GM12878 (cell line): Measurements from ENCODE around the gene CPLANE2. TPM values are rescaled to one million over a fixed set of nuclear protein-coding genes. Genes with fewer than 3 reads are reported as not detected.

Source experiments
- ATAC-seq: fragments of 200-7000 bp; cut with Tn5 transposase; 3 replicates; pipeline ENCODE4 v1.9.1; 2020; ENCODE audit warnings: mild to moderate bottlenecking, moderate library complexity
- BruUV-seq: library from RNA; stranded (reverse); fragments of 400-500 nt; replicated peaks from 2 replicates; lab custom pipeline; 2021; lab: Mats Ljungman, UMichigan
- CTCF ChIA-PET: fragments of 300-600 bp; sonication (Branson Sonifier 250); formaldehyde crosslinking; extraction: SDS; loops from one replicate; lab custom pipeline; 2021; ENCODE audit warnings: inconsistent platforms; lab: Yijun Ruan, JAX
- POLR2A ChIA-PET: fragments of 350-600 bp; formaldehyde crosslinking; extraction: SDS; loops from one replicate; lab custom pipeline; 2021; ENCODE audit warnings: inconsistent platforms; lab: Charles Lee
- RAD21 ChIA-PET: fragments of 300-600 bp; sonication (Branson Sonifier 250); formaldehyde crosslinking; loops from one replicate; lab custom pipeline; 2023; ENCODE audit warnings: antibody characterized with exemption; ENCODE audit not compliant: unreplicated experiment; lab: Charles Lee
- SMC1A ChIA-PET: fragments of 300-600 bp; sonication (Branson Sonifier 250); formaldehyde crosslinking; loops from one replicate; lab custom pipeline; 2023; ENCODE audit not compliant: unreplicated experiment, uncharacterized antibody; lab: Charles Lee
- DNase-seq: peaks from one replicate; pipeline ENCODE4 v3.0.0-alpha.2; 2011; ENCODE audit warnings: low read depth, low spot score
- FAIRE-seq: peaks from 3 replicates; lab custom pipeline; 2011; peaks lifted over from hg19 to GRCh38; lab: Jason Lieb, UNC
- H2AFZ ChIP-seq: 2 replicates; pipeline ENCODE4 v1.6.0; 2011; ENCODE audit warnings: low read depth, low read length, control low read depth; ENCODE audit not compliant: control insufficient read depth
- H3K27ac ChIP-seq: 2 replicates; pipeline ENCODE4 v1.5.1; 2011; ENCODE audit warnings: control low read depth; ENCODE audit not compliant: control insufficient read depth, insufficient read depth
- H3K27me3 ChIP-seq, 2 experiments: replicated peaks in 1 of 2; 2 replicates each; pipeline versions ENCODE4 v1.6.0 to v1.6.1; 2011; ENCODE audit warnings: low read length in 1 of 2; ENCODE audit not compliant: control insufficient read depth in 2 of 2, insufficient read depth in 2 of 2
- H3K36me3 ChIP-seq, 2 experiments: 2 replicates each; pipeline ENCODE4 v1.5.1; 2011; ENCODE audit warnings: low read length in 1 of 2; ENCODE audit not compliant: control insufficient read depth in 2 of 2, insufficient read depth in 2 of 2
- H3K4me1 ChIP-seq: 2 replicates; pipeline ENCODE4 v1.6.1; 2011; ENCODE audit warnings: mild to moderate bottlenecking, low read length, moderate library complexity, mixed read lengths; ENCODE audit not compliant: control insufficient read depth, insufficient read depth
- H3K4me2 ChIP-seq: 2 replicates; pipeline ENCODE4 v1.6.0; 2011; ENCODE audit warnings: control low read depth; ENCODE audit not compliant: control insufficient read depth, insufficient read depth
- H3K4me3 ChIP-seq: fragments of 200-600 bp; sonication (generic); 2 replicates; pipeline ENCODE4 v1.5.1; 2016
- H3K79me2 ChIP-seq: 2 replicates; pipeline ENCODE4 v1.6.0; 2011; ENCODE audit warnings: low read length; ENCODE audit not compliant: control insufficient read depth, insufficient read depth
- H3K9ac ChIP-seq: 2 replicates; pipeline ENCODE4 v1.8.0; 2011; ENCODE audit warnings: low read length, control low read depth, mixed read lengths; ENCODE audit not compliant: control insufficient read depth, insufficient read depth
- H3K9me3 ChIP-seq: replicated peaks from 3 replicates; pipeline ENCODE4 v1.5.1; 2011; ENCODE audit warnings: mild to moderate bottlenecking, low read length; ENCODE audit not compliant: control insufficient read depth, insufficient read depth
- H4K20me1 ChIP-seq: 2 replicates; pipeline ENCODE4 v1.6.0; 2011; ENCODE audit not compliant: control insufficient read depth, insufficient read depth
- BACH1 ChIP-seq: fragments of 450-650 bp; IDR thresholded peaks from 2 replicates; pipeline ENCODE4 v1.6.1; 2017; ENCODE audit warnings: mild to moderate bottlenecking, borderline replicate concordance
- BHLHE40 ChIP-seq, 2 experiments: fragments of 450-650 bp in 1 of 2; IDR thresholded peaks; 2 replicates each; pipeline ENCODE4 v1.6.1; 2011 to 2017; ENCODE audit warnings: low read depth in 2 of 2, borderline replicate concordance in 1 of 2, improper control_type of control experiment in 1 of 2, low read length in 1 of 2, mild to moderate bottlenecking in 1 of 2
- CHD2 ChIP-seq: IDR thresholded peaks from 2 replicates; pipeline ENCODE4 v1.6.1; 2011; ENCODE audit warnings: low read depth, low read length, improper control_type of control experiment, borderline replicate concordance
- DPF2 ChIP-seq: fragments of 450-650 bp; IDR thresholded peaks from 2 replicates; pipeline ENCODE4 v1.6.1; 2017; ENCODE audit warnings: mild to moderate bottlenecking
- EGR1 ChIP-seq, 2 experiments: IDR thresholded peaks; 1 replicate in 1 of 2; 2 replicates in 1 of 2; pipeline ENCODE4 v1.6.1; 2011 to 2012; ENCODE audit warnings: low read depth in 2 of 2, low read length in 2 of 2, borderline replicate concordance in 1 of 2, mild to moderate bottlenecking in 1 of 2, moderate library complexity in 1 of 2
- HCFC1 ChIP-seq: fragments of 150-350 bp; IDR thresholded peaks from 2 replicates; pipeline ENCODE4 v1.6.1; 2014; ENCODE audit warnings: low read length
- IKZF1 ChIP-seq: fragments of 450-650 bp; conservative IDR thresholded peaks from 2 replicates; pipeline ENCODE4 v1.6.1; 2017; ENCODE audit warnings: antibody characterized with exemption, mild to moderate bottlenecking
- IKZF2 ChIP-seq, 2 experiments: fragments of 450-650 bp; IDR thresholded peaks; 2 replicates each; pipeline ENCODE4 v1.6.1; 2017; ENCODE audit warnings: mild to moderate bottlenecking in 2 of 2, moderate library complexity in 2 of 2
- IRF5 ChIP-seq: fragments of 450-650 bp; IDR thresholded peaks from 2 replicates; pipeline ENCODE4 v1.6.1; 2017; ENCODE audit warnings: borderline replicate concordance
- MAX ChIP-seq: IDR thresholded peaks from 2 replicates; pipeline ENCODE4 v1.6.1; 2012; ENCODE audit warnings: low read depth, low read length, improper control_type of control experiment
- MXI1 ChIP-seq: fragments of 150-350 bp; IDR thresholded peaks from 2 replicates; pipeline ENCODE4 v1.6.1; 2011; ENCODE audit warnings: low read depth, mild to moderate bottlenecking, inconsistent platforms, low read length, improper control_type of control experiment
- NBN ChIP-seq: fragments of 450-650 bp; IDR thresholded peaks from 2 replicates; pipeline ENCODE4 v1.6.1; 2016
- NFYB ChIP-seq: IDR thresholded peaks from 2 replicates; pipeline ENCODE4 v1.6.1; 2011; ENCODE audit warnings: low read depth, mild to moderate bottlenecking, low read length, improper control_type of control experiment, moderate library complexity; ENCODE audit not compliant: insufficient read depth
- NR2F1 ChIP-seq: fragments of 450-650 bp; conservative IDR thresholded peaks from 2 replicates; pipeline ENCODE4 v1.6.1; 2017; ENCODE audit warnings: mild to moderate bottlenecking
- POLR2A ChIP-seq: IDR thresholded peaks from 2 replicates; pipeline ENCODE4 v1.6.1; 2011; ENCODE audit warnings: low read depth, mild to moderate bottlenecking, low read length
- POLR2AphosphoS5 ChIP-seq: IDR thresholded peaks from 2 replicates; pipeline ENCODE4 v1.6.1; 2011; ENCODE audit warnings: mild to moderate bottlenecking, low read length, inconsistent platforms
- SP1 ChIP-seq: IDR thresholded peaks from one replicate; pipeline ENCODE4 v1.6.1; 2011; ENCODE audit warnings: low read depth, low read length
- SREBF2 ChIP-seq: IDR thresholded peaks from 2 replicates; pipeline ENCODE4 v1.6.1; 2012; ENCODE audit warnings: mild to moderate bottlenecking, low read length
- SUZ12 ChIP-seq: fragments of 200-600 bp; sonication (generic); IDR thresholded peaks from one replicate; pipeline ENCODE4 v1.6.1; 2018; ENCODE audit warnings: antibody characterized with exemption, mild to moderate bottlenecking; ENCODE audit not compliant: unreplicated experiment
- TAF1 ChIP-seq: IDR thresholded peaks from 2 replicates; pipeline ENCODE4 v1.6.1; 2011; ENCODE audit warnings: mild to moderate bottlenecking, low read depth, low read length, borderline replicate concordance
- ZNF24 ChIP-seq: fragments of 450-650 bp; IDR thresholded peaks from 2 replicates; pipeline ENCODE4 v1.6.1; 2017; ENCODE audit warnings: antibody characterized with exemption, mild to moderate bottlenecking
- WGBS: methylation state at CpG from one replicate; pipeline ENCODE4 v1.1.6; 2016; ENCODE audit warnings: low lambda C conversion rate; ENCODE audit not compliant: insufficient replicate concordance, insufficient coverage; ENCODE audit errors: missing lambda C conversion rate; 5-methylcytosine and 5-hydroxymethylcytosine counted together
- in situ Hi-C: fragments of 300-500 bp; cut with MboI; formaldehyde crosslinking; loops from 9 replicates; pipeline ENCODE4 v1.14.3; 2018; ENCODE audit warnings: mixed read lengths
- intact Hi-C: fragments of 100-400 bp; cut with micrococcal nuclease; formaldehyde crosslinking; loops from one replicate; pipeline ENCODE4 v1.14.2; 2022; ENCODE audit not compliant: unreplicated experiment
- polyA plus RNA-seq, 11 experiments: library from polyadenylated mRNA; depleted of rRNA in 4 of 11; unstranded in 6 of 11; stranded (reverse) in 5 of 11; fragments of >200 nt; fragmentation: Nextera tagmentation in 4 of 11; fragmentation: Illumina TruSeq in 1 of 11; extraction: Ambion mirVana in 4 of 11; extraction: Trizol in 1 of 11; gene quantifications; 1 replicate in 1 of 11; 2 replicates in 10 of 11; pipeline versions ENCODE4 v1.2.1 to v1.2.3, GENCODE V29; 2011 to 2016; ENCODE audit warnings: inconsistent platforms in 2 of 11, missing spikeins in 2 of 11, low read depth in 1 of 11
- total RNA-seq, 4 experiments: library from RNA; depleted of rRNA in 3 of 4; stranded (reverse); fragments of >200 nt in 3 of 4; fragmentation: Illumina TruSeq in 1 of 4; extraction: Trizol in 1 of 4; gene quantifications; 2 replicates each; pipeline versions ENCODE4 v1.2.1 to v1.2.3, GENCODE V29; 2013 to 2021

The CPLANE2 gene
- total and polyA plus RNA-seq, 10 of the 15 experiments (the other 5 are each of a cell fraction or from before 2014, with no cell fraction given) = 0.09 to 4.5 (median 2.3) TPM; not detected in 1

- DNase-seq (peak; percentile 71), ATAC-seq (peak; percentile 93), FAIRE-seq (peak; percentile 91)
- H3K79me2 ChIP-seq = no peaks in the 10 kb centered on the region
- peaks cover 4% of the 10 kb centered on the region; the same call in 1 of the 2 replicates for H3K4me1 ChIP-seq
- TF ChIP-seq HCFC1 (no peak; the same call in 1 of the 2 replicates), SUZ12 (no peak), IKZF1 (peak; percentile 78), IRF5 (no peak), POLR2AphosphoS5 (peak; percentile 56; the same call in 1 of the 2 replicates), NR2F1 (peak; percentile 64; the same call in 1 of the 2 replicates), BHLHE40 (IDR thresholded peaks at IDR 0.05; ENCODE audit: borderline replicate concordance in 1 of 2, low read depth in 2 of 2, low read length in 1 of 2) (peak in 1 of 2 experiments; percentile 51; a peak in 1 of 4 replicates), NFYB (0 out of 2 replicates have a peak, but pooled peaks have one; percentile 48), POLR2A (peak; percentile 87), IKZF2 (IDR thresholded peaks at IDR 0.05) (peak in 1 of 2 experiments; percentile 17; a peak in 1 of 4 replicates), SP1 (peak; percentile 36), MXI1 (no peak), BACH1 (peak; percentile 25; the same call in 1 of the 2 replicates), CHD2 (0 out of 2 replicates have a peak, but pooled peaks have one; percentile 37), SREBF2 (no peak), MAX (0 out of 2 replicates have a peak, but pooled peaks have one; percentile 24), ZNF24 (peak; percentile 99), EGR1 (IDR thresholded peaks at IDR 0.05; ENCODE audit: borderline replicate concordance in 1 of 2, low read depth in 2 of 2, low read length in 2 of 2) (peak in 1 of 2 experiments; percentile 39; a peak in 1 of 3 replicates), TAF1 (0 out of 2 replicates have a peak, but pooled peaks have one; percentile 8), NBN (peak; percentile 15; the same call in 1 of the 2 replicates), DPF2 (0 out of 2 replicates have a peak, but pooled peaks have one; percentile 58)
- peak overlapping the region; percentile 36 for H3K4me2 ChIP-seq
- no peaks in the 10 kb centered on the region for H3K9me3 ChIP-seq
- ChIA-PET CTCF (interaction anchor here (1.2 kb wide), 1 partner anchor 9 kb away, joined by 3 read pairs; no protein-coding TSS in a partner anchor), SMC1A (no interaction called here), POLR2A (interaction anchor here (0.6 to 1.4 kb wide), 4 partner anchors 10 to 44 kb away, joined by 3 to 15 read pairs (median 3); partner anchors contain the start of gene CPLANE2), RAD21 (interaction anchor here (0.9 to 2.1 kb wide), 3 partner anchors 9 to 127 kb away, joined by 3 to 5 read pairs (median 5); no protein-coding TSS in a partner anchor)
- no TSS peak for BruUV-seq
- H3K9ac ChIP-seq = peak overlapping the region; percentile 2; the same call in 1 of the 2 replicates
- in situ Hi-C loops (no loop called here), intact Hi-C loops (loop anchor here (1.0 to 5.0 kb wide), 2 partner anchors 10 to 156 kb away; no protein-coding TSS in a partner anchor)
- H2AFZ ChIP-seq = peak overlapping the region; percentile 84
- under 1% methylated on average over 60 of the region's 87 CpGs for WGBS
- peak overlapping the region; percentile 28; the same call in 1 of the 2 replicates for H3K27ac ChIP-seq
- no peaks in the 10 kb centered on the region for H3K27me3 ChIP-seq
- H3K36me3 ChIP-seq = no peaks in the 10 kb centered on the region
- no peaks in the 10 kb centered on the region for H4K20me1 ChIP-seq
- H3K4me3 ChIP-seq = peak overlapping the region; percentile 68
Observed at GRCh38 chr1:16206547-16207317, 30.3 kb downstream of the CPLANE2 start.
